Measurements from ENCODE around the gene AFG3L2.

Gene AFG3L2

GRCh38 chr18:12304351-12305210 lies 72.4 kb downstream of the AFG3L2 start:
- DNase-seq (ENCODE audit: low read depth in 2 of 2): no peak

GRCh38 chr18:12302391-12303147 lies 74.5 kb downstream of the AFG3L2 start:
- DNase-seq (ENCODE audit: low read depth in 2 of 2): no peak

- no peak for DNase-seq (ENCODE audit: low read depth in 2 of 2)
Observed at GRCh38 chr18:12301263-12302005, 75.6 kb downstream of the AFG3L2 start.

- DNase-seq (ENCODE audit: low read depth in 2 of 2): no peak
Observed at GRCh38 chr18:12299862-12300261, 77.2 kb downstream of the AFG3L2 start.

GRCh38 chr18:12296457-12296856 lies 80.6 kb downstream of the AFG3L2 start:
- DNase-seq (ENCODE audit: low read depth in 2 of 2): no peak

- DNase-seq (ENCODE audit: low read depth in 2 of 2): no peak
Observed at GRCh38 chr18:12296087-12296403, 81.0 kb downstream of the AFG3L2 start.

- DNase-seq (ENCODE audit: low read depth in 2 of 2): no peak
Observed at GRCh38 chr18:12295389-12296086, 81.5 kb downstream of the AFG3L2 start.

GRCh38 chr18:12293831-12294230 lies 83.2 kb downstream of the AFG3L2 start:
- DNase-seq (ENCODE audit: low read depth in 2 of 2): no peak

- DNase-seq (ENCODE audit: low read depth in 2 of 2): no peak
Observed at GRCh38 chr18:12291690-12292089, 85.3 kb downstream of the AFG3L2 start.

- no peak for DNase-seq (ENCODE audit: low read depth in 2 of 2)
Observed at GRCh38 chr18:12291161-12291560, 85.9 kb downstream of the AFG3L2 start.

- no peak for DNase-seq (ENCODE audit: low read depth in 2 of 2)
Observed at GRCh38 chr18:12290086-12290485, 86.9 kb downstream of the AFG3L2 start.

- DNase-seq (ENCODE audit: low read depth in 2 of 2): no peak
Observed at GRCh38 chr18:12288403-12288755, 88.6 kb downstream of the AFG3L2 start.

GRCh38 chr18:12287684-12288402 lies 89.2 kb downstream of the AFG3L2 start:
- no peak for DNase-seq (ENCODE audit: low read depth in 2 of 2)

GRCh38 chr18:12287131-12287681 lies 89.8 kb downstream of the AFG3L2 start:
- no peak for DNase-seq (ENCODE audit: low read depth in 2 of 2)

- no peak for DNase-seq (ENCODE audit: low read depth in 2 of 2)
Observed at GRCh38 chr18:12283666-12284065, 93.4 kb downstream of the AFG3L2 start.

- no peak for DNase-seq (ENCODE audit: low read depth in 2 of 2)
Observed at GRCh38 chr18:12283256-12283655, 93.8 kb downstream of the AFG3L2 start.

GRCh38 chr18:12282442-12283039 lies 94.5 kb downstream of the AFG3L2 start:
- no peak for DNase-seq (ENCODE audit: low read depth in 2 of 2)

GRCh38 chr18:12281861-12282260 lies 95.2 kb downstream of the AFG3L2 start:
- DNase-seq (ENCODE audit: low read depth in 2 of 2): no peak

GRCh38 chr18:12279781-12280531 lies 97.1 kb downstream of the AFG3L2 start:
- no peak for DNase-seq (ENCODE audit: low read depth in 2 of 2)

Measured in stimulated activated CD8-positive, alpha-beta memory T cell treated with anti-CD3 and anti-CD28 coated beads, Interleukin-7, amount 100 ng/mL, for 1 hour (primary cell).